Stomach smooth muscle (tissue), 2 donors: ENCODE data around the gene HDAC11.

Experiments used
- H3K27ac ChIP-seq: one replicate; pipeline ENCODE4 v1.7.0; 2013; ENCODE audit warnings: mild to moderate bottlenecking, low read length, inconsistent platforms
- H3K27me3 ChIP-seq, 2 donors: one replicate each; pipeline ENCODE4 v1.7.0; 2013; ENCODE audit warnings: low read length in 2 of 2; ENCODE audit not compliant: insufficient read depth in 2 of 2, control insufficient read depth in 1 of 2
- H3K36me3 ChIP-seq, 2 donors: one replicate each; pipeline ENCODE4 v1.7.0; 2013; ENCODE audit warnings: low read length in 2 of 2; ENCODE audit not compliant: control insufficient read depth in 2 of 2, insufficient read depth in 2 of 2
- H3K4me1 ChIP-seq: one replicate; pipeline ENCODE4 v1.7.0; 2013; ENCODE audit warnings: low read length; ENCODE audit not compliant: control insufficient read depth, insufficient read depth
- H3K4me3 ChIP-seq, 2 donors: one replicate each; pipeline ENCODE4 v1.7.0; 2013; ENCODE audit warnings: low read length in 2 of 2
- H3K9ac ChIP-seq, 2 donors: one replicate each; pipeline ENCODE4 v1.7.0; 2013; ENCODE audit warnings: low read length in 2 of 2, mild to moderate bottlenecking in 1 of 2
- H3K9me3 ChIP-seq, 2 donors: one replicate each; pipeline ENCODE4 v1.7.0; 2013; ENCODE audit warnings: low read length in 2 of 2; ENCODE audit not compliant: control insufficient read depth in 2 of 2
- donor health status: healthy.
- donor health status: Pancreatic carcinoma.

HDAC11 gene

DNA sequence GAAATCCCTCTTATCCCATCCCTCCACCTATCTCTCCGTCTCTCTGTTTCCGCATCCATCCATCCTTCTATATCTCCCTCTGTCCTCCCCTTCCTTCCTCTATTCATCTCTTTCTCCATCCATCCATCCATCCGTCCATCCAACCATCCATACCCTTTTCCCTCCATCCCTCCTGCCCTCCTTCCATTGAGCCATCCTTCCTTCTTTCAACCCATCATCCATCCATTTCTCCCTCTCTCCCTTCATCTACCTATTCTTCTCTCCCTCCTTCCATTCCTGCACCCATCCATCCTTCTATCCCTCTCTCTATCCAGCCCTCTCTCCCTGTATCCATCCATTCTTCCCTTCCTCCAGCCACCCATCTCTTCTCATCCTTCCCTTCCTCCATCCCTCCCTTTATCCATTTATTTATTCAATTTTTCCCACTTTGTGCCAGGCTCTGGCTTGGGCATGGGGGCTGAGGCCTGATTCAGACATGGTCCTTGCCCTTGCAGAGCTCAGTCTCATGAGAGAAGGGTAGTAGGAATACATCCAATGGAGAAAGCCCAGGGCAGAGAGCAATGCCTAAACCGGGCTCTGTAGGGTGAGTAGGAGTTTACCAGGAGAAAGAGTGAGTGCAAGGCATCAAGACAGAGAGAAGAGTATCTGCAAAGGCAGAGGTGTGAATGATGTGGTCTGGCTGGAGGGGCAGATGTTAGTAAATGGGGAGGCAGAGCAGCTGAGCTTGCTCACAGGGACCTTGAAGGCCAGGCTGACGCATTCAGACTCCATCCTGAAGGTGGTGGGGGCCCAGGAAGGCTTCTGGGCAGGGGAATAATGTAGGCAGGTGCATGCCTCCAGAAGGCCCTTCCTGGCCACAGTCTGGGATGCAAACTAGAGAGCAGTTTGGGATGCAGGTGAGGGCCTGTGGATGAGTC is 49.3 kb downstream of the HDAC11 start:
- Histone ChIP-seq H3K9me3 (no peaks in the 10 kb centered on the region), H3K9ac (no peak overlapping the region), H3K27ac (no peak overlapping the region), H3K36me3 (no peaks in the 10 kb centered on the region), H3K27me3 (peaks cover 0 to 6% of the 10 kb centered on the region in 2 donors), H3K4me1 (peaks cover 6% of the 10 kb centered on the region), H3K4me3 (no peak overlapping the region)

DNA sequence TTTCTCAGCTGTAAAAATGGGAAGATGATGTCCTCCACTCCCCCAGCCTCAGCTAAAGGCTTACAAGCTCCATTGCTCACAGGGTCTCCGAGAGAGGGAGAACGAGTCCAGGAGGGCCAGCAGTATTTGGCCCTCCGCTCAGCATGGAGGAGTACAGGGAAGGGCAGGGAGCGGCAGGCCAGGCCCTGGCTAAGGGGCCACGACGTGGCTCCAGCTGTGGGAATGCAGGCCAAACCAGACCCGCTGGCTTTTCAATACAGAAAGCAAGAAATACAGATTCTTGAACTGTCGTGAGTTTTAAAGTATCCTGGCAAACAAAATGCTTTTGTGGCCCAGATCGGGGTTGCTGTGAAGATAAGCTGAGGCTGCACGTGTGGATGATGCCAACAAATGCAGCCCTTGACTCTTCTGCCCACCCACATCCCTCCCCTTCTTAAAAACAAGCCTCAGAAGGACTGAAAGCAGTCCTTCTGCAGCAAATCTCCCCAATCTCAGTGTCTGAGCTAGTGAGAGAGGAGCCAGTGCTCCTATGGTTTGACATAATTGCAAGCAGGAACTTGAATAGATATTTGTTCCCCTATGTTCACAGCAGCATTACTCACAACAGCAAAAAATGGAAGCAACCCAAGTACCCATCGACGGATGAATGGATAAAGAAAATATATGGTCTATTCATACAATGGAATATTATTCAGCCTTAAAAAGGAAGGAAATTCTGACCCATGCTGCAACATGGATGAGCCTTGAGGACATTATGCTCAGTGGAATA is 50.3 kb downstream of the HDAC11 start:
- no peaks in the 10 kb centered on the region for H3K36me3 ChIP-seq
- no peak overlapping the region for H3K27ac ChIP-seq
- H3K27me3 ChIP-seq, result peaks cover 0 to 6% of the 10 kb centered on the region in 2 donors
- H3K9ac ChIP-seq, result no peak overlapping the region
- H3K9me3 ChIP-seq, result no peaks in the 10 kb centered on the region
- peaks cover 10% of the 10 kb centered on the region for H3K4me1 ChIP-seq
- H3K4me3 ChIP-seq, result no peak overlapping the region

DNA sequence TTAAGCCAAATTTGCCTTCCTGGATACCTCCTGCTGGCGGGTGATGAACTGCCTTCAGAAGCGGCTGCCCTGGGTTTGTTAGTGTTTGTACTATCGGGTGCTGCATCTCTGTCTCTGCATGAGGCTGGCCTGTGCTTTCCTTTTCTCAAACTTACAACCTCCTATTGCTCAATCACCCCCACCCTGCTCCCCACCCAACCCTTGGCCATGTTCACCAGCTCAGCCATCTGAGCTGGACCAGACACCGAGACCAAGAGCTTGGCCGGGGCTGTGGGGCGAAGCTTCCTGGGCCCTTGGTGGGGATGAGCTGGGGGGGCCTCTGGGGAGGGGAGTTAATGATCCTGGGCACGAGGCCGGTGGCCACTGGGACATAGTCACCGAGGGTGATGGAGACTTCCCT is 52.0 kb downstream of the HDAC11 start:
- H3K9me3 ChIP-seq, result peaks cover 0 to 3% of the 10 kb centered on the region in 2 donors
- no peaks in the 10 kb centered on the region for H3K36me3 ChIP-seq
- H3K27ac ChIP-seq, result no peak overlapping the region
- H3K27me3 ChIP-seq, result peaks cover 3 to 12% of the 10 kb centered on the region in 2 donors
- peaks cover 10% of the 10 kb centered on the region for H3K4me1 ChIP-seq
- H3K9ac ChIP-seq, result no peak overlapping the region
- no peak overlapping the region for H3K4me3 ChIP-seq

DNA sequence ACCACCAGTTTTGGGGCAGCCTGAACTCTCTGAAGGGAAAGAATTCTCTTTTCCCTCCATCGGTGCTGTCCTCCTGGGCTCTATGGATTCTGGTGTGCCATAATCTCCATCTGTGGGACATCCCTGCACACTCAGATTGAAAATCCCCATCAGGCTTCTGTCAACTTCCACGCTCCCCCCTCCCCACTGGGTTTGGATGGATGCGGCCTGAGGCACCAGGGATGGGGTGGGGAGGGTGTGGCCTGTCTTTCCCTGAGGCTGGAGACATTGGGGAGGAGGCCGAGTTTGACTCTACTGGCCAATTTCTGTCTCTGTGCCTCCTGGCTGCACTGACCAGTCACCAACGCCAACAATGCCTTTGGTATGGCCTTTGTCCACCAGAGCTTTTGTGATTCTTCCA is 52.5 kb downstream of the HDAC11 start:
- peaks cover 0 to 3% of the 10 kb centered on the region in 2 donors for H3K9me3 ChIP-seq
- no peaks in the 10 kb centered on the region for H3K36me3 ChIP-seq
- H3K27ac ChIP-seq, result no peak overlapping the region
- H3K4me1 ChIP-seq, result peaks cover 10% of the 10 kb centered on the region
- H3K9ac ChIP-seq, result no peak overlapping the region
- H3K27me3 ChIP-seq, result peaks cover 3 to 12% of the 10 kb centered on the region in 2 donors
- no peak overlapping the region for H3K4me3 ChIP-seq

DNA sequence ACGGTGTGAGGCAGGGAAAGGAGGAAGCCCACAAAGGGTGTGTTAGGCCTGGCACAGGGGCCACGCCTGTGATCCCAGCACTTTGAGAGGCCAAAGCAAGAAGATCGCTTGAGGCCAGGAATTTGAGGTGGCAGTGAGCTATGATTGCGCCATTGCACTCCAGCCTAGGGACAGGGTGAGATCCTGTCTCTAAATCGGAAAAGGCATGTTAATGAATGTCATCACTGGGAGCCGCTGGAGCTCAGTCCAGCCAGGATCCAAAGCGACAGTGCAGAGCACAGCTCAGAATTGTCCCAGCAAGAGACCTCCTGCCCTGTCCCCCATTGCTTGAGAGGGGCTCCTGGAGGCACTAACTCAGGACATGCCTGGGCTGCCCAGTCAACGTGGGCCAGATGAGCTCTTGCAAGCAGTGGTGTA is 53.8 kb downstream of the HDAC11 start:
- Histone ChIP-seq H3K9ac (no peak overlapping the region), H3K36me3 (no peaks in the 10 kb centered on the region), H3K4me1 (peaks cover 10% of the 10 kb centered on the region), H3K27ac (no peak overlapping the region), H3K4me3 (no peak overlapping the region), H3K9me3 (peaks cover 0 to 3% of the 10 kb centered on the region in 2 donors), H3K27me3 (peaks cover 3 to 9% of the 10 kb centered on the region in 2 donors)

DNA sequence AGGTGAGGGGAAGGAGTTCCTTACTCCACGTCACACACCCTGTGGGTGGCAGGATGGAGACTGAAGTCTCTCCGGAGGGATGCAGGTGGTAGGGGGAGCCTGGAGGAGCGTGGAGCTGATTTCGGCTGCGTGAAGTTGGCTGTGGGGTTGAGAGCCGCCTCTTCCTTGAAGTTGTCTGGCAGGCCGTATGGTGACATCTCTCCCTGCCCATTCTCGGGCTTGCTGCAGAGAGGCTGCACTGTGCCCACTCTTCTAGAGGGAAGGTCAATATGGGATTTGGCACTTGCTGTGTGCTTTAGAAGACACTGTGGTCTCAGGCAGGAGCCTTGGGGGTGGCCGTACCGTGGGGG is 55.4 kb downstream of the HDAC11 start:
- H3K4me3 ChIP-seq, result no peak overlapping the region
- no peak overlapping the region for H3K9ac ChIP-seq
- H3K9me3 ChIP-seq, result peaks cover 0 to 3% of the 10 kb centered on the region in 2 donors
- peaks cover 3 to 6% of the 10 kb centered on the region in 2 donors for H3K27me3 ChIP-seq
- H3K36me3 ChIP-seq, result no peaks in the 10 kb centered on the region
- H3K27ac ChIP-seq, result no peak overlapping the region
- H3K4me1 ChIP-seq, result peaks cover 7% of the 10 kb centered on the region

DNA sequence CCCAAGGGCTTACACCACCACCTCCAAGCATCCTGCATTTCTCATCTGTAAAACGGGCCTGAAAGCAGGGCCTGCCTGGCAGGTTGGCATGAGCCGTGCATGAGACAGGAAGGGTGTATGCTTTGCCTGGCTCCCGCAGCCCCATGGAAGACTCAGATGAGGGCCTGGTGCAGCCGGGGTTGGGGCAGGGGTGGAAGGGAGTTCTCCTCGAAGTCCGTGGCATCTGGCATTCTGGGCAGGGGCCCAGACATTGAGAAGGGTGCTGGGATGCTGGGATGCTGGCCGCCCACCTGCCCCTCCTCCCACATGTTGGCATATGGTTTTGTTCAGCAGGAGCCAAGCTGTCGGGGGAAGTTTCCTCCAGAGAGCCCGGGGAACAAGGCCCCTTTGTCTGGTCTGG is 55.8 kb downstream of the HDAC11 start:
- Histone ChIP-seq H3K4me1 (peaks cover 7% of the 10 kb centered on the region), H3K4me3 (no peak overlapping the region), H3K9ac (no peak overlapping the region), H3K27me3 (peaks cover 3 to 6% of the 10 kb centered on the region in 2 donors), H3K27ac (no peak overlapping the region), H3K9me3 (peaks cover 0 to 3% of the 10 kb centered on the region in 2 donors), H3K36me3 (no peaks in the 10 kb centered on the region)

DNA sequence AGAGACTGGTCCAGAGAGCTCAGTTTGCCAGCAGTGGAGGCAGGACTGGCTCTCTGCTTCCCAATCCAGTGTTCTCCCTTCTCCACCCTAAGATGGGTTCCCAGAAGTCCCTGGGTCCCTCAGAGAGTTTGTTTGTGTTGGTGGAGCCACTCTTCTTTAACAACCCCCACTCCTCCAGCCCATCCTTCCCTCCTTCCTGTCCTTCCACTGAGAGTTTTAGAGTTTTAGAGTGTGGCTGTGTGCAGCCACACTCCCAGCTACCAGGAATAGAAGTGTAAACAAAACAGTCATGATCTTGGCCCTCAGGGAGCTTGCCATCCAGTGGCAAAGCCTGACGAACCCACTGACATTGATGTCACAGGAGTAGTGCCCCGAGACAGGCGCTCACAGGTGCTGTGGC is 56.3 kb downstream of the HDAC11 start:
- H3K36me3 ChIP-seq, result no peaks in the 10 kb centered on the region
- H3K4me3 ChIP-seq, result no peak overlapping the region
- H3K27me3 ChIP-seq, result peaks cover 3 to 6% of the 10 kb centered on the region in 2 donors
- H3K27ac ChIP-seq, result no peak overlapping the region
- H3K4me1 ChIP-seq, result peaks cover 7% of the 10 kb centered on the region
- no peak overlapping the region for H3K9ac ChIP-seq
- H3K9me3 ChIP-seq, result peaks cover 0 to 3% of the 10 kb centered on the region in 2 donors

DNA sequence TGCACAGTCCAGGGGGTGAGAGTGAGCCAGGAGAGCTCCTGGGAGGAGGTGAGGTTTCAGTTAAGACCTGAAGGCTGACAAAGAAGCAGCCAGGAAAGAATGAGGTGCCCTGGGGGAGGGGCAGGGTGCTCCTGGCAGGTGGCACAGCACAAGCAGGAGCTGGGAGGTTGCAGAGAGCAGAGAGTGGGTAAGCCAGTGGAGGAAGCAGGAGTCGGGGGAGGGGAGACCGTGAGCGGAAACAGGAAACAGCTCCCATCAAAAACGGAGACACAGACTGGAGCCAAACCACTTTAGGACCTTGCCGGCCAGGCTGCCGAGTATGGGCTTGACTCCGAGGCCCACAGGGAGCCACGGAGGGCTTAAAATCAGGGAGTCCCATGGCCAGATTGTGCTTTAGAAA is 56.7 kb downstream of the HDAC11 start:
- no peak overlapping the region for H3K9ac ChIP-seq
- no peak overlapping the region for H3K27ac ChIP-seq
- H3K4me3 ChIP-seq, result no peak overlapping the region
- H3K27me3 ChIP-seq, result peaks cover 3 to 6% of the 10 kb centered on the region in 2 donors
- H3K36me3 ChIP-seq, result no peaks in the 10 kb centered on the region
- H3K9me3 ChIP-seq, result peaks cover 0 to 3% of the 10 kb centered on the region in 2 donors
- peaks cover 7% of the 10 kb centered on the region for H3K4me1 ChIP-seq

DNA sequence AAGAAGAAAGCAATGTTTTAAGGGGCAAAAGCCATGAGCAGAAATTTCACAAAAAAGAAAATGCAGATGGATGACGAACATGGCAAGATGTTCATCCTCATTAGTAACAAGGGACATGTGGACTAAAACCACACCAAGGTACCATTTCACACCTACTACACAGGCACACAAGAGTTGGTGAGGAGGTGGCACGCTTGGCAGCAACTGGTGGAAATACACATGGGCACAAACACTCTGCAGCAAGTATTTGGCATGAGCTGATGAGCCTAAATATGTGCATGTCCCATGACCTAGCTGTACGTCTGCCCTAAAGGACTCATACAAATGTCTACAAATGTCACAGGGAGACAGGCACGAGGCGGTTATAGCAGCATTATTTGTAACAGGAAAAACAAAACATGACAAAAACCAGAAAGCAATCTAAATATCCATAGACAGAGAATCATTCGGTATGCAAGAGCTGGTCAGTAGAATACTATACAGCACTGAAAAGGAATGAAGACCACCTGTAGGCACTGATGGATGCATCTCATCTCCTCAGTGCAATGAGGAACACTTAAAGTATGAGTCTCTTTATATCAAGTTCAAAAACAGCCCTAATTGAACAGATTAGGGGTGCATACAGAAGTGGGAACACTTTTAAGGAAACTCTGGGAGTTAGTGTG is 57.3 kb downstream of the HDAC11 start:
- no peak overlapping the region for H3K27ac ChIP-seq
- H3K4me3 ChIP-seq, result no peak overlapping the region
- H3K27me3 ChIP-seq, result peaks cover 3 to 6% of the 10 kb centered on the region in 2 donors
- H3K9ac ChIP-seq, result no peak overlapping the region
- H3K36me3 ChIP-seq, result no peaks in the 10 kb centered on the region
- peaks cover 7% of the 10 kb centered on the region for H3K4me1 ChIP-seq
- H3K9me3 ChIP-seq, result peaks cover 0 to 6% of the 10 kb centered on the region in 2 donors
